ENCODE measurements around the gene CYP1A1. TPM values are rescaled to one million over a fixed set of nuclear protein-coding genes. Genes with fewer than 3 reads are reported as not detected.
"Not testable (repeated sequence)": the region's sequence is repeated elsewhere in the genome, so short reads cannot be mapped to it uniquely, and the experiment has no call there.

The CYP1A1 gene
- total and polyA plus RNA-seq, 2 of the 4 experiments (the other 2 are of a cell fraction): under 0.01 to 0.03 TPM

GRCh38 chr15:74728699-74729098, 3.4 kb upstream of the CYP1A1 start:
- H2AFZ ChIP-seq (replicated peaks; ENCODE audit: low read length, poor library complexity); H3K4ac ChIP-seq (ENCODE audit: low read depth, low read length); H2BK120ac ChIP-seq (ENCODE audit: low read depth, low read length); H4K5ac ChIP-seq (ENCODE audit: low read depth, low read length); H3K4me2 ChIP-seq (ENCODE audit: low read depth, low read length); H2AK9ac ChIP-seq (replicated peaks; ENCODE audit: low read depth, low read length, poor library complexity); H3K9me1 ChIP-seq (ENCODE audit: insufficient read depth, low read length); DNase-seq; intact Hi-C loops (cut with micrococcal nuclease); BruUV-seq (replicated peaks); H2AK5ac ChIP-seq (ENCODE audit: low read depth, low read length); H3K23ac ChIP-seq (ENCODE audit: low read depth, low read length); H3K9me3 ChIP-seq (ENCODE audit: control insufficient read depth, insufficient read depth, low read length); H3K9ac ChIP-seq (ENCODE audit: low read depth, low read length); H3K27ac ChIP-seq (ENCODE audit: insufficient read depth, low read length); H3K14ac ChIP-seq (replicated peaks; ENCODE audit: low read depth, low read length); H3K79me1 ChIP-seq (ENCODE audit: low read depth in 1 of 2, low read length in 2 of 2); in situ Hi-C loops (cut with MboI; ENCODE audit: low sequenced_read_pairs); dilution Hi-C loops (cut with HindIII; ENCODE audit: low sequenced_read_pairs, unreplicated experiment); H4K20me1 ChIP-seq (ENCODE audit: insufficient read depth, low read length); H3K36me3 ChIP-seq (ENCODE audit: control insufficient read depth, insufficient read depth, low read length); ATAC-seq (ENCODE audit: low read depth); POLR2A ChIA-PET (ENCODE audit: unreplicated experiment); H2BK5ac ChIP-seq (ENCODE audit: low read depth, low read length, poor library complexity, severe bottlenecking); H3K4me3 ChIP-seq (ENCODE audit: insufficient read depth, low read depth, low read length); H4K91ac ChIP-seq (ENCODE audit: insufficient read depth, low read depth, low read length); H4K8ac ChIP-seq (ENCODE audit: low read depth in 2 of 2, low read length in 2 of 2); H3K18ac ChIP-seq (ENCODE audit: low read depth, low read length); H2BK15ac ChIP-seq (ENCODE audit: low read depth, low read length); H2BK20ac ChIP-seq (ENCODE audit: low read depth, low read length); CTCF ChIA-PET; H3K4me1 ChIP-seq (ENCODE audit: control insufficient read depth, insufficient read depth, low read length); H3K56ac ChIP-seq (ENCODE audit: extremely low read depth, insufficient read depth, low read length): not testable (repeated sequence)
- WGBS, 2 experiments (ENCODE audit: extremely low coverage in 2 of 2, insufficient read length in 1 of 2): 93% methylated on average over 5 of the region's 30 CpGs; no CpG with 5 or more reads in 1 of the 2 experiments
- H3K27me3 ChIP-seq (ENCODE audit: control insufficient read depth, insufficient read depth, low read length): peaks cover 69% of the 10 kb centered on the region

Measured in IMR-90 (cell line).